Sigmoid colon (tissue), 7 donors: Measurements from ENCODE around the gene HIPK4. TPM values are rescaled to one million over a fixed set of nuclear protein-coding genes. Genes with fewer than 3 reads are reported as not detected.

ENCODE experiments used
- DNase-seq: peaks from one replicate; pipeline ENCODE4 v3.0.0-alpha.2; 2019
- H3K27ac ChIP-seq, 4 donors: fragments of 200-600 bp; sonication (generic); one replicate each; pipeline ENCODE4 v1.5.1; 2016 to 2019; ENCODE audit warnings: mild to moderate bottlenecking in 1 of 4
- H3K27me3 ChIP-seq, 3 donors: fragments of 200-600 bp; sonication (generic); one replicate each; pipeline ENCODE4 v1.5.1; 2019; ENCODE audit warnings: mild to moderate bottlenecking in 1 of 3
- H3K36me3 ChIP-seq, 4 donors: fragments of 200-600 bp; sonication (generic); one replicate each; pipeline ENCODE4 v1.5.1; 2016 to 2019
- H3K4me1 ChIP-seq, 4 donors: fragments of 200-600 bp; sonication (generic); one replicate each; pipeline ENCODE4 v1.5.1; 2017 to 2019
- H3K4me3 ChIP-seq, 4 donors: fragments of 200-600 bp; sonication (generic); one replicate each; pipeline ENCODE4 v1.5.1; 2017 to 2019; ENCODE audit warnings: mild to moderate bottlenecking in 2 of 4, moderate library complexity in 1 of 4
- H3K9me3 ChIP-seq, 4 donors: fragments of 200-600 bp in 3 of 4; sonication (generic) in 3 of 4; one replicate each; pipeline versions ENCODE4 v1.5.1 to v1.6.1; 2013 to 2019
- EP300 ChIP-seq, 4 donors: sonication (generic); formaldehyde crosslinking; IDR thresholded peaks; one replicate each; pipeline ENCODE4 v1.6.1; 2017; ENCODE audit warnings: antibody characterized with exemption in 4 of 4
- POLR2A ChIP-seq, 2 donors: fragments of 450-650 bp; IDR thresholded peaks; one replicate each; pipeline ENCODE4 v1.6.1; 2016; ENCODE audit warnings: antibody characterized with exemption in 2 of 2, mild to moderate bottlenecking in 2 of 2, moderate library complexity in 2 of 2
- POLR2AphosphoS5 ChIP-seq, 4 donors: sonication (generic); formaldehyde crosslinking; IDR thresholded peaks; one replicate each; pipeline ENCODE4 v1.6.1; 2017; ENCODE audit warnings: antibody characterized with exemption in 4 of 4
- WGBS, 2 donors: extraction: QIAGEN DNeasy Blood & Tissue Kit; methylation state at CpG; one replicate each; pipeline ENCODE4 v1.1.7; 2013; 5-methylcytosine and 5-hydroxymethylcytosine counted together
- intact Hi-C: fragments of 100-400 bp; cut with DNase I; formaldehyde crosslinking; loops from one replicate; pipeline ENCODE4 v1.15.1; 2023
- polyA plus RNA-seq, 3 donors: library from polyadenylated mRNA; stranded (reverse); fragments of 200-250 nt; gene quantifications; one replicate each; pipeline ENCODE4 v1.2.3, GENCODE V29; 2013
- total RNA-seq, 4 donors: library from RNA; depleted of rRNA; stranded (reverse); fragments of >200 nt; gene quantifications; one replicate each; pipeline ENCODE4 v1.1.0, GENCODE V29; 2016
- TF ChIP-seq, protein P1 (sequence below), 4 experiments: fragments of 450-650 bp in 3 of 4; fragments of 200-600 bp in 1 of 4; IDR thresholded peaks; one replicate each; pipeline ENCODE4 v1.5.1; 2016 to 2019; ENCODE audit warnings: antibody characterized with exemption in 4 of 4, mild to moderate bottlenecking in 3 of 4, moderate library complexity in 2 of 4
- donor health status: healthy with polysubstance abuse.
- donor health status: Bipolar disorder and iron deficiency.
- donor health status: healthy.

HIPK4 gene
- total and polyA plus RNA-seq, 7 donors: 0.06 to 0.36 (median 0.14) TPM; not detected in 4

DNA sequence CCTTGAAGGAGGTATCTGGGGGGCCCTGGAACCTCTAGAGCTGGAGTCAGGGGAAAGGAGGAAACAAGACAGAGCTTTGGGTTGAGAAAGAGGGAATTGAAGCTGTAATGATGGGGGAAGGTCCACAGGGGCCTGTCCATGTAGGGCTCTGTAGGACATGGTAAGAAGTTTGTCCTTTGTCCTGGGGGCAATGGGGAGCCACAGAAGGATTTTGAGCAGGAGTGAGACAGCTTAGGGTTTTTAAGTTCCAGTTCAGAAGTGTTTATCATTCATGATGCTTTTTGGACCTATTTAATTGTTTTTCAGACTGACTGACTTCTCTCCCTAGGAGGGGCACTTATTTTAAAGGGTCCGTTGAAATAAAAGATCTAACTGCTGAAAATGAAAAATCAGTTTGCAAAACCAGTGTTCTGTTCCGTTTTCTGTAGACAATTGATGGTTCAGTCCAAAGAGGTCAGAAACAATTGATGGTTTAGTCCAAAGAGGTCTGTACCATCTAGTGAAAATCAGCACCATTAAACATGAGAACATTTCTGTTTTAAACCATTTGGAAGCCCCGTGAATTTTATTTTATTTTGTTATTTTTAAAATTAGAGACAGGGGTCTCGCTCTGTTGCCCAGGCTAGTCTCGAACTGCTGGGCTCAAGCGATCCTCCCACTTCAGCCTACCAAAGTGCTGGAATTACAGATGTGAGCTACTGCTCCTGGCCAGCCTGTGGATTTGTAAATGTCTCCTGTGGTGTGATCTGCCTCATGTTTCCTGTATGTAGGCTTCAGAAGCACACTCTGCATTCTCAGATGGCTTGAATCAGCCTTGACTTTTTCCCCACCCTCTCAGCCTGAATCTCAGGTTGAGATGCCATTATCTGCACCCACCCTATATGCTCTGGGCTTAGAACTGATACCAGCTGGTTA lies 33.0 kb downstream of the HIPK4 start:
- WGBS, 2 donors: 91% methylated on average over 6 of the region's 6 CpGs
- DNase-seq: no peak
- Histone ChIP-seq H3K36me3 (peaks cover 0 to 9% (median 0%) of the 10 kb centered on the region in 4 donors), H3K27ac (no peak overlapping the region), H3K4me1 (peaks cover 0 to 5% (median 2%) of the 10 kb centered on the region in 4 donors), H3K9me3 (no peaks in the 10 kb centered on the region), H3K27me3 (no peaks in the 10 kb centered on the region), H3K4me3 (no peak overlapping the region)
- TF ChIP-seq, protein P1, sequence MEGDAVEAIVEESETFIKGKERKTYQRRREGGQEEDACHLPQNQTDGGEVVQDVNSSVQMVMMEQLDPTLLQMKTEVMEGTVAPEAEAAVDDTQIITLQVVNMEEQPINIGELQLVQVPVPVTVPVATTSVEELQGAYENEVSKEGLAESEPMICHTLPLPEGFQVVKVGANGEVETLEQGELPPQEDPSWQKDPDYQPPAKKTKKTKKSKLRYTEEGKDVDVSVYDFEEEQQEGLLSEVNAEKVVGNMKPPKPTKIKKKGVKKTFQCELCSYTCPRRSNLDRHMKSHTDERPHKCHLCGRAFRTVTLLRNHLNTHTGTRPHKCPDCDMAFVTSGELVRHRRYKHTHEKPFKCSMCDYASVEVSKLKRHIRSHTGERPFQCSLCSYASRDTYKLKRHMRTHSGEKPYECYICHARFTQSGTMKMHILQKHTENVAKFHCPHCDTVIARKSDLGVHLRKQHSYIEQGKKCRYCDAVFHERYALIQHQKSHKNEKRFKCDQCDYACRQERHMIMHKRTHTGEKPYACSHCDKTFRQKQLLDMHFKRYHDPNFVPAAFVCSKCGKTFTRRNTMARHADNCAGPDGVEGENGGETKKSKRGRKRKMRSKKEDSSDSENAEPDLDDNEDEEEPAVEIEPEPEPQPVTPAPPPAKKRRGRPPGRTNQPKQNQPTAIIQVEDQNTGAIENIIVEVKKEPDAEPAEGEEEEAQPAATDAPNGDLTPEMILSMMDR (IDR thresholded peaks at IDR 0.05): no peak
- no peak for TF ChIP-seq POLR2AphosphoS5 (IDR thresholded peaks at IDR 0.05)
- TF ChIP-seq EP300 (IDR thresholded peaks at IDR 0.05): no peak
- TF ChIP-seq POLR2A (IDR thresholded peaks at IDR 0.05): no peak
- intact Hi-C loops: no loop called here

DNA sequence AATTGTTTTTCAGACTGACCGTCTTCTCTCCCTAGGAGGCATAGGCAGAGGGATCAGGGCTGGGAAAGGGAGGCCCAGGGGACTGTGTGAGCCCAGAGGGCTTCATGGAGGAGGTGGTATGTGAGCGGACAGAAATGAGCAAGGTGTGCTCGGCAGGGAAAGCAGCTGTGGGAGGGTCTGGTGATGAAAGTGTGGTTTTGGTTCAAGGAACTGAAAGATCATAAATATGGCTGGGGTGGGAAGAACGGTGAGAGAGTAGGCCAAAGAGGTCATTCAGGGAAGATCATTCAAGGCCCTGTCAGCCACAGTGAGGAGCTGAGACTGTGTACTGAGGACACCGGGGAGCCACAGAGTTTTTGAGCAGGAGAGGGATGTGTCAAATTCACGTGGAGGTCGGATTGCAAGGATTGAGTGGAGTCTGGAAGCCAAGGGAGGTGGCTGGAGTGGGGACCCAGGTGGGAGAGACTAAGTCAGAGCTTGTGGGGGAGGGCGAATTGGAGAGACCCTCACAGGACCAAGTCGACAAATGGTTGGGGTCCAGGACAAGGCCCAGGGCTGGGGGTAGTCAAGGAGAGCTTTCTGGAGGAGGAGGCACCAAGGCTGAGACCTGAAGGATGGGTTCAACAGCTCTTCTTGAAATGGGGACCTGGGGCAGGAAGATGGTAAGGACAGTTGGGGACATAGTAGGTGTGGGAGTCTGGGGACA lies 33.9 kb downstream of the HIPK4 start:
- intact Hi-C loops: no loop called here
- 84 to 91% methylated on average over 9 of the region's 9 CpGs for WGBS, 2 donors
- DNase-seq: no peak
- Histone ChIP-seq H3K4me1 (peaks cover 0 to 5% (median 2%) of the 10 kb centered on the region in 4 donors), H3K27ac (no peak overlapping the region), H3K4me3 (no peak overlapping the region), H3K36me3 (peaks cover 0 to 9% (median 0%) of the 10 kb centered on the region in 4 donors), H3K27me3 (no peaks in the 10 kb centered on the region), H3K9me3 (no peaks in the 10 kb centered on the region)
- TF ChIP-seq POLR2AphosphoS5 (IDR thresholded peaks at IDR 0.05) (no peak), EP300 (IDR thresholded peaks at IDR 0.05) (no peak), POLR2A (IDR thresholded peaks at IDR 0.05) (no peak)
- TF ChIP-seq, protein P1 (IDR thresholded peaks at IDR 0.05): no peak

DNA sequence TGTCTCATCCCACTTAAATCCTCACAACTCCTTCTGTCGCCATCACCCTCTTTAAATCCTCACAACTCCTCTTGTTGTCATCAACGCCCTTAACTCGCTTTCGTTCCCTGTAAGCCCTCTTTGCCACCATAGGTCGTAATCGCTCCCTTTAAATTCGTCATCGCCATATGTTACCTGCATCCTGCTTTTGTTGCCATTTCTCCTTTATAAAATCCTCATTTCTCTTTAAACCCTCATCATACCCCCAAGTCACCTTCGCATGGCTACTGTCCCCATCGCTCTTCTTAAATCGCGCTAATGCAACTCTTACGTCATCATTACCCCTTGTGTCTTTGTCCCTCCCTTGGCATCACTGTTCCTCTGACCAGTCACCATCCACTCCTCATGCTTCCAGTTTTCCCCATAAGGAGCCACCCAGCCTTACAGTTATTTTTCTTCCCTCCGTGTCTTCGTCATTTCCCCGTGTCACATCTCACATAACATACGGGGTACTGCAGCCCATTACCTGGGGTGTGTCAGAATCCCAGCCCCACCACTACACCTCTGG lies 40.9 kb downstream of the HIPK4 start:
- H3K4me3 ChIP-seq: peak overlapping the region; percentile 69 to 90 (median 76)
- H3K9me3 ChIP-seq: no peaks in the 10 kb centered on the region
- no peaks in the 10 kb centered on the region for H3K27me3 ChIP-seq
- peaks cover 0 to 30% (median 22%) of the 10 kb centered on the region in 4 donors for H3K4me1 ChIP-seq
- peak overlapping the region; percentile 78 to 84 (median 84) for H3K27ac ChIP-seq
- 12 to 17% methylated on average over 17 of the region's 17 CpGs for WGBS, 2 donors
- intact Hi-C loops: loop anchor here (2.0 to 5.0 kb wide), 3 partner anchors 53 to 118 kb away; partner anchors contain the start of gene SPTBN4
- TF ChIP-seq, protein P1 (IDR thresholded peaks at IDR 0.05): no peak
- TF ChIP-seq POLR2AphosphoS5 (IDR thresholded peaks at IDR 0.05) (peak in 1 of 4 donors; percentile 38), POLR2A (IDR thresholded peaks at IDR 0.05) (no peak), EP300 (IDR thresholded peaks at IDR 0.05) (no peak)
- no peaks in the 10 kb centered on the region for H3K36me3 ChIP-seq
- no peak for DNase-seq

DNA sequence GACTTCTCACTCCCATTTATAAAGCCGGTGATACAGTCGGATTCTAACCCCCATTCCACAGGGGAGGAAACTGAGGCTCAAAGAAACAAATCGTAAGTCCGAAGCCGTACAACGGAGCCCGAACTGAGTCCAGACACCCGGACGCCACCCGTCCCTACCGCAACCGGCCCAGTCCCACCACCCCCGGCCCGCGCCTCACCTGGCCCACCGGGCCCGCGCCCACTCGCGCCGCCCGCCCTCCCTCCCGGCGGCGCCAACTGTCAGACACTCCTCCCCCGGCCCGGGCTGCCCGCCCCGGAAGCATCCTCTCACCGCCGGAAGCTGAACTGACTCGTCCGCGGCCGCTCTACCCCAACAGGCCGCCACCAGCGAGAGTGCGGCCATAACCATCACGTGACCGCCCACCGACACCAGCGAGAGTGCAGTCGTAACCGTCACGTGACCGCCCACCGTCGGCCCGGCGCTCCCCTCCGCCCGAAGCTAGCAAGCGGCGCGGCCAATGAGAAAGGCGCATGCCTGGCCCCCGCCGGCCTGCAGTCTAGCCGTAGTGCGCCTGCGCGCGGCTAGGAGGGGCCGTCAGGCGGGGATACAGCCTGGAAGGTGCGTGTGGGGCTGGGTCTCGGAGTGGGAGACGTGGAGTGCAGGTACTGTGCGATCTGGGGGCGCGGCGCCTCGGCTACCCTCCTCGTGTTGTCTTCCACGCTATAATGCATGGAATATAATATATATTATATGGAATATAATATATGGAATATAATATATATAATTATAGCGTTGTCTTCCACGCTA lies 41.7 kb downstream of the HIPK4 start, which contains the start of the genes C19orf47 and PLD3:
C19orf47 (minus strand) TSS at position 273 of the 789 bp plus-strand sequence. CDS start 6,540 bp downstream, outside the sequence.
PLD3 (plus strand) TSS at position 571 of the 789 bp plus-strand sequence. CDS start 17,789 bp downstream, outside the sequence.
- TF ChIP-seq, protein P1 (IDR thresholded peaks at IDR 0.05): no peak
- TF ChIP-seq EP300 (IDR thresholded peaks at IDR 0.05) (peak in 1 of 4 donors; percentile 80), POLR2AphosphoS5 (IDR thresholded peaks at IDR 0.05) (peak; percentile 97 to 99 (median 98)), POLR2A (IDR thresholded peaks at IDR 0.05) (peak; percentile 91 to 93)
- DNase-seq: peak; percentile 100
- Histone ChIP-seq H3K4me1 (peaks cover 0 to 30% (median 22%) of the 10 kb centered on the region in 4 donors), H3K27ac (peak within 1 kb of the TSS; percentile 78 to 84 (median 84)), H3K36me3 (no peaks in the 10 kb centered on the region), H3K9me3 (no peaks in the 10 kb centered on the region), H3K27me3 (no peaks in the 10 kb centered on the region), H3K4me3 (peak within 1 kb of the TSS; percentile 69 to 90 (median 76))
- WGBS, 2 donors: 0% methylated on average over 77 of the region's 77 CpGs
- intact Hi-C loops: loop anchor here (2.0 to 5.0 kb wide), 3 partner anchors 54 to 118 kb away; partner anchors contain the start of gene SPTBN4
